ENCODE results near the gene PRXL2B. TPM values are rescaled to one million over a fixed set of nuclear protein-coding genes. Genes with fewer than 3 reads are reported as not detected.
"Not testable (repeated sequence)": the region's sequence is repeated elsewhere in the genome, so short reads cannot be mapped to it uniquely, and the experiment has no call there.

PRXL2B gene
- total RNA-seq, 1 experiment from 2014 or later = 21.1 TPM

DNA sequence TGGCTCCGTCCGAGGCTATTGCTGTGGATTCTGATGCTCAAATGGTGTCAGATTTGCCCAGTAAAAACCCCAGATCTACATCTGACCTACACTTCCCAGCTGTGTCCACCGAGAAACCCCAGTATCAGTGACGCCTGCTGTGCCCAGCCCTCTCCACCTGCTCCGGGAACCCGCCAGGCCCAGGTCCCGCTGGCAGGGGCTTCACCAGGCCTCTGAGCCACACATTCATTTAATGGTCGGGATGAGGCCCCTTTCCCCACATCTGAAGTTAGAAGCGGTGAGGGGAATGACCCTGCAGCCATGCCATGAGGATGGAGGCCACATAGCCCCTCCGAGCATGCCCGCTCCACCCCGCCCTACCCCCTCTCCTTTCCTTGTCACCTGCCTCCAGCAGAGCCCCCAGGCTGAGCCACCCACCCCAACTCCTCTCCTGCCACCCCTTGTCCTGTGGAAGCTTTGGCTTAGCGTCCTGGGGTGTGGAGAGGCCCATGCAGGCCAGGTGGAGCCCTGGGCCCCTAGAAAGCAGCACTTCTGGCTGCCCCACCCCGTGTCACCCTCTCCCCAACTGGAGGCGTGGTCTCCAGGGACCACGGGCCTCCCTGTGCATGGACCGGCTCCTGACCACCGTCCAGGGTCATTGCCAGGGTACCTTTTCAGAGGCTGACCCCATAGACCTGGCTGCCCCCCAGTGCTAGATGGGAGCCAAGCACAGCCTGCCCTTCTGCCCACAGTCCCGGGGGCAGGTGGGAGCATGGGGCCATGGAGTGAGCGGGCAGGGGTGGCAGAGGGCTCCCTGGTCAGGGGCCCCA, 22.4 kb upstream of the PRXL2B start:
- no peak for DNase-seq (ENCODE audit: low read depth)

DNA sequence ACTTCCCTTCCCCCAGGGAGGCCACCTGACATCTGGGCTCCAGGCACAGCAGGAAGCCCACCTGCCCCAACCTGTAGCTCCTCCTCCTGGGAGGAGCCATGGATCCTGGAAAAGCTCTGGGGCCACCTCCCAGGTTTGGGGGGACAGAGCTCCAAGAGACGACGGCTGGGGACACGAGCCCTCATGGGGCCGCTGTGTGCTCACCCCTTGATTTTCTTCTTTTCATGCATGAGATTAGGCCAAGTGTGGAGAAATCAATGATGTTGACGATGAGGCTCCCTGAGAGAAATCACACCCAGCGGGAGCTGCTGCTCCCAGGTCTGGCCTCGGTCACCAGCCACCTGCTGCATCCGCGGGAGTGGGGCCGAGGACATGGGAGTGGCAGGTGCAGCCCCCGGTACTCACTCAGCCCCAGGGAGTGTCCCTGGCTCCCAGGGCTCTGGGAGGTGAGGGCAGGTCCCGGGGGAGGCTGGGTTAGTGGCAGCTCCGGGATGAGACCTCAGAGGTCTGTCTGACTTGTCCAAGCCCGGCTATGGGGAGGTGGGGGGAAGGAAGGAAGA, 21.7 kb upstream of the PRXL2B start:
- no peak for DNase-seq (ENCODE audit: low read depth)

DNA sequence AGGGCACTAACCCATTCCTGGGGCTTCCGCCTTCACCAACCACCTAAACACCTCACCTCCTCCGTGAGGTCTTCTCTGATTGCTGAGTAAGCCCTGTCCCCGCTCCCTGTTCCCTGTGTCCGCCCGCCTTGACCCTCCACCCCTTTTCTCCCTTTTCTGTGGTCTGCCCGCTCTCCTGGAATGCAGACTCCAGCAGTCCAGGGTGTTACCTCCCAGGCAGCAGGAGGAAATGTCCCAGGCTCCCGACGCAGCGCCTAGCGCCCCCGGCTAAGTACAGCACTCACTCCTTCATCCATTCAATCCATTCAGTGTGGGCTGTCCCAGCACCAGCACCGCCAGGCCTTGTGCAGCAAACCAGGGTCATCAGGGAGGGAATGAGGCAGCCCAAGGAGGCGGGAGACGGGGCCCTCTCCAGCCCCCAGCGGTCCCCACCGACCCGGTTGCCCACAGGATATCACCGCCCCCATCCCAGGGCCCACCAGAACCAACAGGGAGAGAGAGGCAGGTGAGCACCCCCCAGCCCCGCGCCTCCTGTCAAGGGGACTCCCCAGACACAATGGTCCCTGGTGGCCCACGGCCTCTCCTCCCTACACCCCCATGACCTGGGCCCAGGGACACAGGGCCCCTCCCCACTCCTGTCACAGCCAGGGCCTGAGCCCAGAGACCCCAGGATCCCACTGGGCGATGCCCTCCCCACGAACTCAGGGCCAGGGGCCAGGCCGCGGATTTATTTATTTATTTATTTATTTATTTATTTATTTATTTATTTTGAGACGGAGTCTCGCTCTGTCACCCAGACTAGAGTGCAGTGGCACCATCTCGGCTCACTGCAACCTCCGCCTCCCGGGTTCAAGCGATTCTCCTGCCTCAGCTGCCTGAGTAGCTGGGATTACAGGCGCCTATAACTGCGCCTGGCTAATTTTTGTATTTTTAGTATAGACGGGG, 20.2 kb upstream of the PRXL2B start:
- peak; percentile 50 for DNase-seq (ENCODE audit: low read depth)

DNA sequence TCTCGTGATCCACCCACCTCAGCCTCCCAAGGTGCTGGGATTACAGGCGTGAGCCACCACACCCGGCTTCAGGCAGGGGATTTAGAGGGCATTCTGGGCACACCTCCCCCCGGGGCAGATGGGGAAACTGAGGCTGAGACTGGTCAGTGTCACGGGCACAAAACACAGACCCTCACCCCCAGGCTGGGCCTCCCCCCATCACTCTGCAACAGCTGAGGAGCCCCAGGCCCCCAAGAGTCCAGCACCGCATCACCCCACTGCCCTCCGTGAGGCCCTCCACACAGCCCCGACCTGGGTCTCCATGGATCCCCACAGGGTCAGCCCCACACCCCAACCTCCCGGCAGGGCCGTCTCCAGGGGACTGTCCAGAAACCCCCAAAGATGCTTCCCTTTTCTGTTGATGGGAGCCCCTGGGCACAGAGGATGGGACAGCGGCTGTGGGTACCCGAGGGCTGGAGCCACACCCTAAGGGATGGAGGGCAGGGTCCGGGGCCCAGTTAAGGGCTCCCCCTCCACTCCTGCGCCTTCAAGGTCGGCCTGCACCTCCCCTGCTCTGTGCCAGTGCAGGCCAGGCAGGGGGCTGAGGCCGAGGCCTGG, 19.4 kb upstream of the PRXL2B start:
- no peak for DNase-seq (ENCODE audit: low read depth)

DNA sequence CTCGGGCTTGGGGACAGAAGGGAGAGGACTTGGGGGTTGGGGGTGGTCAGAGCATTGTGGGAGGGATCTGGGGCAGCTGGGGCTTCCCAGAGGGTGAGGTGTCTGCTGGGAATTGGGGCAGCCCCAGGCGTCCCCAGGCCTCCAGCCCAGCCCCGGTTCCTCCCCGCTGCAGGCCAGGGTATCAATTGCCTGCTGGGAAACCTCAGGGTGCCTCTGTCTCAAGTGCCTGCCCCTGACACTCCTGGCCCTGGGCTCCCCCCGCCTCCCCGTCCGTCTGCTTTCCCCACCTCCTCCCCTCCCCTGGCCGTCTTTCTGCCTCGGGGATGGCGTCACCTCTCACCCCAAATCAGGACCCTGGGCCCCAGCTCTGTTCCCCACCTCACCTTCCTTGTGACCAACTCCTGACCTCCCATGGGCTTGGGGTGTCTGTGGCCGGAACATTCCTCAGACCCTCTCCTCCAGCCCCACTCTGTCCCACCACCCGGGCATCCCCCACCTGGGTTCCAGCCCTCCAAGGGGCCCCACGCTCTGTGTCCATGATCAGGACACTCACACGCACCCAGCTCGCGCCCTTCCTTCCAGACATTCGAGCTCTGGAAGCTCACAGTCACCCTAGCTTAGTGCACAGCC, 18.3 kb upstream of the PRXL2B start:
- DNase-seq (ENCODE audit: low read depth) = not testable (repeated sequence)

DNA sequence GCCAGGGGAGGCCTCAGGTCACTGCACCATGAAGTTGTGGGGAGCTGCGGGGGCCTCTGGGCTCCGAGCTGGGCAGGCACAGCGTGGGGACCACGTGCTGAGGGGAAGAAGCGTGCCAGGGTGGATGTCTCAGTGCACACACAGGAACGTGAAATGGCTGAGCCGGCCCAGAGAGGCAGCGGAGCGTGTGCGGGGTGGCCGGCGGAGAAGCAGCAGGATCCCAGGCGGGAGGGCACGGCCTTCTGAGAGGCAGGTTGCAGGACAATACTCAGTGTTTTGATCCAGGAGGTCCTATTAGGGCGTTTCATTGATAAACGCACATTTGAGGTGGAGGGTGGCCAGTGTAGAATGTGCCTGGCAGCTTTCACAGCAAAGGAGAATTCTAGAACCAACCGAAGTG, 17.5 kb upstream of the PRXL2B start:
- no peak for DNase-seq (ENCODE audit: low read depth)

DNA sequence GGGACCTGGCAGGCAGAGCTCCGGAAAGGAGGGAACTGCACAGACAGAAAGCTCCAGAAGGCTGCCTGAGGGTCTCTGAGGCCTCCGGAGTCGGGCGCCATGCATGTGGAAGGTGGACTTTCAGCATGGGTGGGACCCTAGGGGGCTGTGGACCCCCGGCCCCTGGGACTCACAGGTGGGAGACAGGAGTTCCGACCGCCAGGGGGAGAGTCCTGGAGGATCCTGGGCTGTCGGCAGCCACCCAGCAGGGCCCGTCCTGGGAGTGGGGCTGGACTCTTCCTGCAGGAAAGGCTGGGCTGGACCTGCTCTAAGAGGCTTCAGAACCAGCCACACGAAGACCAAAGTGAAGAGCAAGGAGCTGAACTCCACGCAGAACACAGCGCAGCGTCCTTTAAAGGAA, 16.9 kb upstream of the PRXL2B start:
- not testable (repeated sequence) for DNase-seq (ENCODE audit: low read depth)

DNA sequence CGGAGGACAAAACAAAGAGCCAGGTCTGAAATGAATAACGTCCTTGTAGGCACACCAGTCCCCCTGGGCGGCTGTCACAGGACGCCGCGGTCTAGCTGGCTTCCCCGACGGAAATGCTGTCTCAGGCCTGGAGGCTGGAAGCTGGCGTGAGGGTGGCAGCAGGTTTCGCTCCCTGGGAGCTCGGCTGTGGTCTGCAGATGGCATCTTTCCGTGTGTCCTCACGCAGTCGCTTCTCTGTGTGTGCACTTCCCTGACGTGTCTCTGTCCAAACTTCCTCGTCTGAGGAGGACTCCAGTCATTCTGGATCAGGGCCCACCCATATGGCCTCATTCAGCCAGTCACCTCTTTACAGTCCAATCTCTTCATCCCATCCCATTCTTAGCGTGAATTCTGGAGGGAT, 16.2 kb upstream of the PRXL2B start:
- no peak for DNase-seq (ENCODE audit: low read depth)

DNA sequence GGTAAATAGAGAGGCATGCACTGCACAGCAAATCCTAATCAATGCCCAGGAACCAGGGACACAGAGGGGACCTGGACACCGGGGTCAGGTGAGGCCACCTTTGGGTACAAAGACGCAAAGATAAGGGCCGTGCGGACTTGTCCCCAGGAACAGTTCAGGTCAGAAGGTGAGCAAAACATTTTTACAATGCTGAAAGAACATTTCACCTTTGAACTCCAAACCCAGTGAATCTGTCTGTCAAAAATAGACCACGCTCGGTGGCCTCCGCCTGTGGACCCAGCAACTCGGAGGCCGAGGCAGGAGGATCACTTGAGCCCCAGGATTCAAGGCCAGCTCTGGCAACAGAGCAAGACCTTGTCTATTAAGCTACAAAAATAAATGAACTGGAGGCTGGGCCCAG, 15.2 kb upstream of the PRXL2B start:
- DNase-seq (ENCODE audit: low read depth) = no peak

DNA sequence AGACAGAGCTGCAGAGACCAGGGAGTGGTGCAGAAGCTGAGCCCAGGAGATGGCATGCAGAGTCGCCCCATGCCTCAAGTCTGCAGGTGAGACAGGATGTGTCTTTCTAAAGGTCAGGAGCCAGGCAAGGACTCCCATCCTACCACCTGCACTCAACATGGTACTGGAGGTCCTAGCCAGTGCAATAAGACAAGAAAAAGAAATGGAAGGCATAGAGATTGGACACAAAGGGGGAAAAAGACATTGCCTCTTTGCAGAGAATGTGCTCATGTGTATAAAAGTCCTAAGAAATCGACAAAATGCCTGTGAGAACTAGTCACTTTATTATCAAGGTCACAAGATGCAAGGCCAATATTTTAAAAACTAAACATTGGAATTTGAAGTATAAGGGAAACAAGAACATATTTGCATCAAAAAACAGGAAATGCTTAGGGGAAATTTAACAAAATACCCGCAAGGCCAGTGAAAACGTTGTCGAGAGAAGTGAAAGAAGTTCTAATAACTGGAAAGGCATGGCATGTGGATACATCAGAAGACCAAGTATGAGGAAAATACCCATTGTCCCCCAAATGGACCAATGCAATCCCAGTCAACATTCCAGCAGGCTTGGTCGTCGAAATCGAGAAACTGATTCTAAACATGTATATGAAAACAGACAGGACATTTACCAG, 13.2 kb upstream of the PRXL2B start:
- no peak for DNase-seq (ENCODE audit: low read depth)

DNA sequence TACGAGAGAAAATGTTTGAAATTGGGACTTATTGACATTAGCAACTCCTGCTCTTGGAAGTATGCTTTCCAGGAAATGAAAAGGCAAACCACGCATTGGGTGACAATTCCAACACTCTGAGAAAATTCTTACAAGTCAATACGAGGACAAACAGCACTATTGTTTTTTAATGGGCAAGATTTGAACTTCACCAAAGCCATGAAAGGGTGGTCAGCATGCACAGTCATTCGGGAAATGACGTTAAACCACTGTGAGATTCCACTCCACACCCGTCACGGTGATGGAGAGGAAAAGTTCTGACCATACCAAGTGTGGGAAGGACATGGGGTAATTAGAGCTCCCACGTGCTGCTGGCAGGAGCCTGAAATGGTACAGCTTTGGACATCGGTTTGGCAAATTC, 12.2 kb upstream of the PRXL2B start:
- peak; percentile 87 for DNase-seq (ENCODE audit: low read depth)

DNA sequence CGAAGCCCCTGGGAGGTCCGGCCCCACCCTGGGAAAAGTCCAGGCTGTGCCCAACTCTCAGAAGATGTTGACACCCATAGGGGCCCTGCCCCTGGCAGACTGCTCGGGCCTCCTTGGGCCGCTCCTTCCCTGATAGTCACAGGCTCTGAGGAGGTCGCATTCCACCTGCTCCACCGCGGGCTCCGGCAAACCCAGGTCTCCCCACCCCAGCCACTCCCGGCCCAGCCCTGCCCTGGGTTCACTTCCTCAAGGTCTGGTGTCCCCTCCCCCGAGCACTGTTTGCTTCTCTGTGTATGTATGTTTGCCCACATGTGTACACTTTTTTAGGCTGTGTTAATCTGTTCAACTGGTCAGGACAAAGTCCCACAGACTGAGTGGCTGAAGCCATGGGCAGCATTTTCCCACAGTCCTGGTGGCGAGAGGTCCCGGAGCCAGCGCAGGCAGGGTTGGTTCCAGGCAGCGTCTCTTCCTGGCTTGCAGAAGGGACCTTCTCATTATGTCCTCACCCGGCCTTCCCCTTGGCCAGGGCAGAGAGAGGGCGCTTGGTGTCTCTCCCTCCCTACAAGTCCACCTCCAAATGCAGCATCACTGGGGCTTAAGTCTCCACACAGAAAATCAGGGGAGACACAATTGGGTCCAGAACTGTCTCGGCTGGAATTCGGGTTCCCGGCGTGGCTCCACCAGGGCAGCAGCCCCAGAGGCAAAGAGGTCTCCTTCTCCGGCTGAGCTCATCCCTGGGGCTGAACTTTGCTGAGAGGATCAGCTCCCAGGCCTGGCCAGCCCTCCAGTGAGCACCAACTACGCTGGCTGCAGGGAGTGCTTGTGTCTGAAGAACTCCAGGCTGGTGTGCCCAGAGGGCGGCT, 10.5 kb upstream of the PRXL2B start:
- DNase-seq (ENCODE audit: low read depth) = no peak

DNA sequence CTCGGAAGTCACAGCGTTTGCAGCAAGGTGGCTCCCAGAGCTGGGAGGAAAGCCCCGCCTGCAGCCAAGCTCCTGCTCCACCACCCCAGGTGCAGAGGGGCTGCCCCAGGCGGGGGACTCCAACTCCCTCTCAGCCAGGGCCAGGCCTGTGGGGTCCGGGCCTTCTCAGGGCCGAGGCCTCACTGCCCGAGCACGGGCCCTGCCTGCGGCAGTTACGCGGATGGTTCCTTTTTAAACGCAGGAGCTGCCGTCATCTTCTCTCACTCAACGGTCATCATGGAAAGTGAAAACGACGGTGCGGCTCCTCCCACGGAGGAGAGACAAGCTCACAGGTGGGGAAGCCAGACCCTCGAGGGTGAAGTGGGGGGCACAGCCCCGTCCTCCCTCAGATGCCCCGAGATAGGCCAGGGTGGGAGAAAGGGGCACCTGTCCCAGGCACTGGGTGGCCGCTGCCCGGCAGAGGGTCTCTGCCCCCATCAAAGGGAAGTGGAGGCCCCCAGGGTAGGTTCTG, 9.0 kb upstream of the PRXL2B start:
- not testable (repeated sequence) for DNase-seq (ENCODE audit: low read depth)

DNA sequence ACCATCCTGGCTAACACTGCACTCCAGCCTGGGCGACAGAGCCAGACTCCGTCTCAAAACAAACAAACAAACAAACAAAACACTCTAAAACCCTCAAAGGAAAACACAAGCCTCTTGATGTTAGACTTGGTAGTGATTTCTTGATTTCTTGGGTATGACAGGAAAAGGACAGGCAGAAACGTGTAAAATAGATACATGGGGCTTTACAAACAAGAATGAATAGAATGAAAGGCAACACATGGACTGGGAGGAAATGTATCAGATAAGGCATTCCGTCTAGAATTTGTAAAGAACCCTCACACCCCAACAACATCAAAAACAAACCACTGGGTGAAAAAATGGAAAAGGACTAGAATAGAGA, 7.8 kb upstream of the PRXL2B start:
- no peak for DNase-seq (ENCODE audit: low read depth)

DNA sequence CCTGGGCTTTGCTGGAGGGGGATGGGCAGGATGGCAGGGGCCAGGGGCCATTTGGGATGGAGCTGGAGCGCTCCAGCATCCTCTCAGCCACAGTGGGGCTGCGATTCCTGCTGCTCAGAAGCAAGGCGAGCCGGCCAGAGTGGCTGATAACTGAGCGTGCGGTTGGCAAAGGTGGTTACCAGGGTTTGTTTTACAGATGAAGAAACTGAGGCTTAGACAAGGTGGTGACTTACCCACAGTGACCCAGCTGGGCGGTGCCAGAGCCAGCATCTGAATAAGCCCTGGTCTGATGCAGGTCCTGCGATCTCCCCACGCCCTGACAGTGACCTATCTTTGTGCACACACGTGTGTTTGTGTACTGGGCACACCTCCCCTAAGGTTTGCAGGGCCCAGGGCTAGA, 5.9 kb upstream of the PRXL2B start:
- DNase-seq (ENCODE audit: low read depth) = no peak

DNA sequence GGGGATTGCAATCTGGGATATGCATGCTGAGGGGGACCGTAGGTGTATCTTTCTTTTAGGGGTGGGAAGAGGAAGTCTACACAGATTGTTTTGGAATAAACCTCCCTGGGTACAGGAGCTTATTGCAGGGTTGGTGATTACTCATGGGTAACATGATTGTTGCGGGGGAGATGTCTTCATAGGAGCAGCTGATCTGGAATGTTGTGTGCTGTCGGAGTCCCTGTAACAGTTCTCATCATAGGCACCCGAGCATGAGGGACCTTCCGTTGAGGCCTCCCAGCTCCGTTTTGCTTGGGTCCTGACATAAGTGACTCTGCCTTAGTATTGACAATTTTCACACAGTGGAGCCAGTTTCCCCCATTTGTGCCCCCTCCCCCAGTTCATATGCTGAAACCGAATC, 4.2 kb upstream of the PRXL2B start:
- DNase-seq (ENCODE audit: low read depth) = no peak

DNA sequence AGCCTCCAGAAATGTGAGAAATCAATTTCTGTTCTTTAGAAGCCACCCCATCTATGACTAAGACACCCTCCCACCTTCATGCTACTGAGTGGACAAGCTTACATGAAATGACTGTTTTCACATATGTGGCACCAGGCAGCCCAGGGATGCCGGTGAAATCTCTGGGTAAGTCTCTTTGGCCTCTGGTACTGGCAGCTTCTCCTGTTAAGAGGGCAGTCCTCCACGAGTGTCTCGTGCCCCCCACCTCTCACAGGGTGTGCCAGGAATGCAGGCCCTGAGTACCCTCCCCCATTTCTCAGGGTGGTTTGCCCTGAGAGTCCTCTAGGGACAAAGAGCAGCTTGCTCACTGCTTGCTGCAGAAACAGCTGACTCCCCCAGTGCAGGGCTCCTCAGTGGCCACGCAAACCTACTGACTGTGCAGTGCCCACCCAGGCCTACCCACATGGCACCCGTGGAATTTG, 3.2 kb upstream of the PRXL2B start:
- no peak for DNase-seq (ENCODE audit: low read depth)

DNA sequence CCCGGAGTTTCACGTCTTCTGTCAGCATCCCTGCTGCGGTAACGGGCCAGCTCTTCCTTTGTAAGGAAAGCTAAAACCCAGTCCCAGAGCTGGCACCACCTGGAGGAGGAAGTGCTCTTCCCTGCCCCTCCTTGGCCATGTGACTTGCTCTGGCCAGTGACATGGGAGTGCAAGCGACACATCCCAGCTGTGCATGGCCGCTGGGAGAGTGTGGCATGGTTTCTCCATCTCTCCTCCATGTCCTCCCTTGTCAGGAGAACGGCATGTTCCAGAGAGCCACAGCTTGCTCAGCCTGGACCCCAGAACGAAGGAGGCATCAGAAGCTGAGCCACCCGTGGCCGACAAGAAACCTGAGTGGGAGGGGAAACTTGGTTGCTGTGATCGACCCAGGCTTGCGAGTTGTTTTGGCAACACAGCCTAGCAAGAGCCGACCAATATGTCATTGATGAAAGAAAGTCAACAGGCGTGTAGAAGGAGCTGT, 2.7 kb upstream of the PRXL2B start:
- DNase-seq (ENCODE audit: low read depth) = no peak

DNA sequence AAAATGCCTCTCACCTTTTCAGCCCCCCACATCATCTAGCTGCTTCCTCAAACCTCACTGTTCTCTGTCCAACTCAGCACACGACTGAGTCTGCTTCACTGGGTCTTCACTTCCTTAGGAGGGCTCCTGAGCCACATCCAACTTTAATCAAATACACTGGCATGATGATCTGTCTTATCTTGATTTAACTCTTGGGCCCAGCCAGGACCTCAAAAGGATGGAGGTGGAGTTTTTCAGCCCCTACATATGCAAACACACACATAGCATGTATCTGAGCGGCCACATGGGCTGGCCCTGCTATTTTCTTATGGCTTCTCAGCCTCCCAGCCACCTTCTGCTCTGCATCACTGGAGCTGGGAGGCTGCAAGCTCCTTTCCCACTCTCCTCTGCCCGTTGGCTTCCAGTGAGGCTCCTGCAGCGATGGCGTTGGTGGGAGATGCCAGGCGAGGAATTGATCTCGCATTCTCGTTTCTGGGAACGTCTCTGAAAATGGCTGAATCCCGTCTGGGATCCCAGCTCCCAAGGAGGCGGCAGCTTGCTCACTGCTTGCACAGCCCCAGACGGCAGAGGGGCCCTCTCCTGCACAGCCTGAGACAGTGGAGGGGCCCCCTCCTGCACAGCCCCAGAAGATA, 1.8 kb upstream of the PRXL2B start:
- DNase-seq (ENCODE audit: low read depth) = no peak

All from HT1080 (cell line).